GM21528 (cell line): Measurements from ENCODE around the gene CACUL1.
A peak's percentile ranks its signal among the peaks of the same experiment; 100 is the strongest.
"Not testable (repeated sequence)": the region's sequence is repeated elsewhere in the genome, so short reads cannot be mapped to it uniquely, and the experiment has no call there.

Experiments
- ATAC-seq: cut with Tn5 transposase; IDR thresholded peaks from one replicate; pipeline ENCODE4 v1.9.1; 2021; ENCODE audit warnings: mild to moderate bottlenecking, moderate library complexity; ENCODE audit not compliant: unreplicated experiment, low FRiP score

Gene CACUL1

DNA sequence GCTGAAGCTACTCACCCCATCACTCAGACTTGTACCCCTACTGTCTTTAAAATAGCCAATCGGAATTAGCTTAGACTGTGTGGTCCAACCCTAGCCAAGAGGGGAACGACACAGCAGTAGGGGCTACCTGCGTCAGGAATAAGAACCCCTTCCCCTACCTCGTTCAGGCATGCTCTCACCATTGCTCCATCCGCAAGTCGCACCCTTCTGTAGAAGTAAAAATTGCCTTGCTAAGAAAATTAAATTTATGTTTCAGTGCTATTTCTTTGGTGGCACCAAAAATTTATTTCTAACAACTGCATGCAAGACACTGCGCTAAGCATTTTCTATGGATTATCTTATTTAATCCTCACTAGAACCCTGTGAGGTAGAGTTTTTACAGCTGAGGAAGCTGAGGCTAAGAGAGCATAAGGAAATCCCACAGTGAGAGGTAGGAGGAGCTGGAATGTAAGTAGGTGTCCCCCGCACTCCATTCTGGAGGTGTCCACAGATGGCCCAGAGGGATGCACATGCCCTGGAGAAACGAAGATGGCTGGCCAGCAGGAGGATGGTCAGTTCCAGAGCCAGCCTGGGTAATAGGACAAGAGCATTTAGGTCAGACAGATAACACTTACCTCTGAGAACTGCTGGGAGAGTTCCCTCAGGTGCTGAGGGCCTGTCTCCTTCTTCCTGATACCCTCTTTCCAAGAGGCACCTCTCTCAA lies 15.3 kb upstream of the CACUL1 start:
- ATAC-seq: no peak

DNA sequence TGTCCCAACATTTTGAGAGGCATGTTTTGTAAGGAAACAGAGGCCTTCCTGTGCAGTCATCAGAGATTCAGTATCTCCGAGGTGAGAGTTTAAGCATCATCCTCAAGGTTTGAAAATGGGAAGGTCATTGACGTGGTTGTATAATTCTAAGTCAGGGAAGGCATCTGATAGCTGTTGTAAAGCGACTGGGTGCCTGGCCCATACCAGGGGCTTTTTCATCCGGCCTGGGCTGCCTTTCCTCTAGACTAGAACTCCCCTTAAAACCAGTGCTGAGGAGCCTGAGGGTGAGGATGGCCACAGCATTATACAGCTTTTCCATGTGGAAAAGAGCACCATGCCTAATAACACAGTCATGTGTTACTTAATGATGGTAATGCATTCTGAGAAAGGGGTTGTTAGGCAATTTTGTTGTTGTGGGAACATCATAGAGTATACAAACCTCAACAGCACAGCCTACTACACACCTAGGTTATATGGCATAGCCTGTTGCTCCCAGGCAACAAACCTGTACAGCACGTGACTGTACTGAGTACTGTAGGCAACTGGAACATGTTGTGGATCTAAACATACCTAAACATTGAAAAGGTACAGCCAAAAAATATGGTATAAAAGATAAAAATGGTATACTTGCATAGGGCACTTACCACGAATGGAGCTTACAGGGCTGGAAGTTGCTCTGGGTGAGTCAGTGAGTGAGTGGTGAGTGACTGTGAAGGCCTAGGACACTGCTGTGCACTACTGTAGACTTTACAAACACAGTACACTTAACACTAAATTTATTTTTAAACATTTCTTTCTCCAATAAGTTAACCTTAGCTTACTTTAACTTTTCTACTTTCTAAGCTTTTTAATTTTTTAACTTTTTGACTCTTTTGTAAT lies 13.5 kb upstream of the CACUL1 start:
- ATAC-seq: no peak

DNA sequence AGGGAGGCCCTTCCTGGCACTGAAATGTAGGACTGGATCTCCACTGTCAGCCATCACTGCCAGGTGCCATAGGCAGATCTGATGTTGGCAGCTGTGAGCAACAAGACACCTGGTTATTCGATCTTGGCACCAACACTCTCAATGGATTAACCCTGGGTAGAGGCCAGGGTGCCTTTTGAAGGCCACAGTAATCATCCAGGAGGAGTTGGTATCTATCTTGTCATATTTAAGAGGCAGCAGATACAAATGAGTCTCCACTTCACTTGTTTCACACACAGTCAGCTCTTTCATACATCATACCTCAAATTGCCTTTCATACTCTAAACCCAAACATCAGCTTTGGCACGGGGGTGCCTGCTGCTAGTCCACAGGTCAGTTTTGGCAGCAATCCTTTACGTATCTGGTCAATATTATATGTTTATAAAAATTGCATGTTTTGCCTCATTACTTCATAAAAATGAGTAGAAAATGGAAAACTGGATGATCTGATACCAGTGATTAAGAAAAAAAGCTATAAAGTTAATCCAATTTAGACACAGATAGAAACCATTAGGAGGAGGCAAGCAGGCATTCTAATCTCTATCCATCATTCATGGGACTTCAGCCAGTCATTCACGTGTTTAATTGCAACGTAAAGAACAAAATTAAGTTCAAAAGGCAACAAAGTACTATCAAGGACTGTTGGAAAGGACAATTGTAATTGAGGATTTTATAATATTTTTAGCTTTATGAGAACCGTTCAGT lies 12.7 kb upstream of the CACUL1 start:
- ATAC-seq: no peak

DNA sequence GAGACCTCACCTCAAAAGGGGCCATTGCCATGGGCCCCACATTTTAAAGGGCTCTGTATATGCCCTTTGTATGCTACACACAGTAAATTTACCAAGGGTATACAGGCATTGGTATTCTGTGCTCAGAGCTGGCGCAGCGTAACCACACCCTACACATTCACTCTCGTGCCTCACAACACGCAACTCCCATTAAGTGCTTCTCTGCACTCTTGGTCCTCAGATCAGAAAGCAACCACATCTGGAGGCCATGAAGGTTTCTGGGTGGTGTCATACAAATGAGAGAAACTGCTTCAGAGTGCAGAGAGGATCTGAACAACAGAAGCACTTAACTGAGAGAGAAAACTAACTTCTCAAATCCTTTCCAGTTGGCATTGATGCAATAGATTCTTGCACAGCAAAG lies 9.4 kb upstream of the CACUL1 start:
- no peak for ATAC-seq

DNA sequence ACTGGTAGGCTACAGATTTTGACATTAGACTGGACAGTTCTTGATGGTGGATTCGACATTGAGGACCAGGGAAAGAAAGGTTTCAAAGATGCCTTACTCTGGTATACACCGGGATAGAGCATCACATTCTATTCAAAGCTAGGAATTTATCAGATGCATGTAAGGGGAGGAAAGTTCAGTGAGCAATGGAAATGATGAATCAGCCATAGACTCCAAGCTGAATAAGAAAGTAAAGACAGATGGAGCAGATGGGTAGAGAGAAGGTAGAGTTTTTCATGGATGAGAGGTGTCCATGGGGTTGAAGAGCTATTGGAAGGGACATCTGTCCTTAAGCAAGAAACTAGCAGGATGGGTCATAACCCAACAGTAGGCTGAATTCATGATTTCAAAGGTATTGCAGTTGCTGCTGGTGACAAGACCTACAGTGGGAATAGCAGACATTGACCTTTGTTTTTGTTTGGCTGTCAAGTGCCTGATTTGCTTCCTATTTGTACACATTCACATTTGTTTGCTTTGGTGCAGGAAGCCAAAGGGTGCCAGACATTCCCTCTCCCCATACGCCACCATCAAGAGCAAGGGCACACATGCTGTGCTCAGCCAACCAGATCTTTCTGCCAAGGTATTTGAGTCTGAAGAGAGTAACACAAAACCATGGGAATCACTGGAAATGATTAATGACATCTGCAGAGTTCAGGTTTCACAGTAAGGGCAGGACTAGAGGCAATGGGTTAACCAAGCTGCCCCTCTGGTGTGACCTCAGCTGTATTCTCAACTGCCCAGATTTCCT lies 8.6 kb upstream of the CACUL1 start:
- no peak for ATAC-seq

DNA sequence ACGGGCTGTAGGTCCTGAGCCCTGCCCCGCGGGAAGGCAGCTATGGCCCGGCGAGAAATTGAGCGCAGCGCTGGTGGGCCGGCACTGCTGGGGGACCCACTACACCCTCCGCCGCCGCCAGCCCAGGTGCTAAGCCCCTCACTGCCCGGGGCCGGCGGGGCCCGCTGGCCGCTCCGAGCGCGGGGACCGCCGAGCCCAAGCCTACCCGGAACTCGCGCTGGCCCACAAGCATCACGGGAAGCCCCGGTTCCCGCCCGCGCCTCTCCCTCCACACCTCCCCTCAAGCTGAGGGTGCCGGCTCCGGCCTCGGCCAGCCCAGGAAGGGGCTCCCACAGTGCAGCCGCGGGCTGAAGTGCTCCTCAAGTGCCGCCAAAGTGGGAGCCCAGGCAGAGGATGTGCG lies 5.5 kb upstream of the CACUL1 start:
- ATAC-seq: no peak

DNA sequence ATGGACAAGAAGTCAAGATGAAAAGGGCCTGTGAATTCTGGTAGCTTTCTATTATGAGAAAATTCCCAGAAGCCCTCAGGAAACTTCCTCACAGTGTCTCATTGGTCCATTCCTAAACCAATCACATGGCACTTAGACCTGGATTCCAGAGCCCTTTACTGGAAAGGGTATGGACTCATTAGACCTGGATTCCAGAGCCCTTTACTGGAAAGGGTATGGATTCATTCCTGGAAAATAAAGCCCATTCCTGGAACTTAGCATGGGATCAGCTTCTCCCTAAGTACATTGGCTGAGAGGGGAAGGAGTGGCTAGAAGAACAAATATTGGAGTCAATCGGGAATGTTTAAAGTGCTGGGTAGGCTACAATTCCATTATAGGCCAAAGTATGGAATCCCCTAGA lies 3.7 kb upstream of the CACUL1 start:
- ATAC-seq: no peak

DNA sequence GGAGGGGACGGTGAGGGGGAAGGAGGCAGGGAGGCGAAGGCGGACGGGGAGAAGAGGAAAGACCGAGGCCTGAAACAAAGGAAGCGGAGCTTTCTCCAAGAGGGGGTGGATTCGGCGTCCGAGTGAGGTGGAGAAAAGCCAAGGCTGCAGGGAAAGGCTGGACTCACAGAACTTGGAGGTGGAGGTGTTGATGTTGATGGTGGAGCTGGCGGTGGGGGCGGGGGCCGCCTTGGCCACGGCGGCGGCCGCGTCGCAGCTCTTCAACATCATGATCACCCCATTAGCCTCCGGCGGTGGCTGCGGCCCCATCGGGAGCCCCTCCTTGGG lies 578 bp downstream of the CACUL1 start:
- peak; percentile 19 for ATAC-seq

DNA sequence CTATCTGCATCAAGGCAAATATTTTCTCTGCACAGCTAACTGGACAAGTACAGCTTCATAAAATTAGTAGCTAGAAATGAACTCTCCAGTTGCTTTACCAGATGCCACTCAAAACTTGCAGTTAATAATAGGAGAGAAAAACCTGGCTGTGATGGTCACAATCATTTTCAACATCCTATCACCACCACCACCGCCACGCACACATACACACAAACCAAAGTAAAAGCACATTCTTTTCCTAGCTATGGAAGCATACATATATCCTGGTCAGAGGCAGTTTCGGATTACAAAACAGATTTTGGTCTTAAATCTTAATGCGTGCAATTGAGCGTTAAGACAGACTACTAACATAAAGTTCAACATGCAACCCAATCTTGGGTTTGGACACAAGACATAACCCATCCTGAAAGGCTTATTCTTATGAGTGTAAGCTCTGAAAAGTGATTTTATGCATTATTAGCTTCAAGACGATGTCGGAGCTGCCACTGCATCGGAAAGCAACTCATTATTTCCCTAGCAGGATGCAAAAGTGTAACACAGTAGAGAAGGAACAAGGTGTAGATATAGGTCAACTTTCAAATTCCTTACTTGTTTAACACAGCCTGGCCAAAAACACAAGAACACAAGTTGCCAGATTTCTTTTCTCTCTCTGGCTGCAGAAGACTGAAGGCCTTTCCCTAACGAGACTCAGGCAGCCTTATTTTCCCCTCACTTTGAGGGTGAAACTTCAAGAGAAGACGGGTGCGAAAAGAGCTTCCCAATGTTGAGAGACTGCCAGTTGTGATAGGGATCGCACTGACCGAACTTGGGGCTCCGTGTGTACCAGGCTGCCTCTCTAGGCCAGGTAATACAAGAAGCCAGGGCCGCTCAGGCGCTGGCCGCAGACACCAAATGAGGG lies 1.2 kb downstream of the CACUL1 start:
- peak; percentile 26 for ATAC-seq

DNA sequence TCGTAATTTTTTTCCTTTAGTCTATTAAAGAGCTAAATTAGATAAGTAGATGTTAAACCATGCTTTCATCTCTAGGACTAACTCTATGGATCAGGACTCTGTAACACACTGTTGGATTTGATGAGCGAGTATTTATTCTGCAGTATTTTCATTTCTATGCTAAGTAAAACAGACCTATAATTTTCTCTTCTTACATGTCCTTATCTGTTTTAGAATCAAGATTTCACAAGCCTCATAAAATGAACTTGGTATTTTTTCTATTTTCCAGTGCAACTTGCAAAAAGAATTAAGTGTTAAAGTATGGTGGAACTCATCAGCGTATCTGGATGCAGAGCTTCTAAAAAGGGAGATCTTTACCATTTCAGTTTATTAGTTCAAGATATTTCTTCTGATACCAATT lies 2.4 kb downstream of the CACUL1 start:
- ATAC-seq: no peak

DNA sequence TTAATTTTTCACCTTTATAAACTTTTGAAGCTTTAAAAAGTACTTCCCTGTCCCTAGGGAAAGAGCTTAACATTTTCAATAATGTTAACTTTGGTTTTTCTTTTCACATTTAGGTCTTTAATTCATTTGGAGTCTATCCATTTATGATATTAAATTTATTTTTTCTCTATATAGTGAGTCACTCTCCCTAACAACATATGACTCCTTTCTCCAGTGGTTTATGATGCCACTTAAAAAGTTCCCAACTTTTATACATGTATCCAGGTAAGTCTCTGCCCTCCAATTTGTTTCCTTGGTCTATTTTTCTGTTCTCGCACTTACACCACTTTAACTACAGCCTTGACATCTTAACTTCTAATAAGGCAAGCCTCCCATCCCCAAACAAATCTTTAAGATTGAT lies 3.5 kb downstream of the CACUL1 start:
- ATAC-seq: no peak

DNA sequence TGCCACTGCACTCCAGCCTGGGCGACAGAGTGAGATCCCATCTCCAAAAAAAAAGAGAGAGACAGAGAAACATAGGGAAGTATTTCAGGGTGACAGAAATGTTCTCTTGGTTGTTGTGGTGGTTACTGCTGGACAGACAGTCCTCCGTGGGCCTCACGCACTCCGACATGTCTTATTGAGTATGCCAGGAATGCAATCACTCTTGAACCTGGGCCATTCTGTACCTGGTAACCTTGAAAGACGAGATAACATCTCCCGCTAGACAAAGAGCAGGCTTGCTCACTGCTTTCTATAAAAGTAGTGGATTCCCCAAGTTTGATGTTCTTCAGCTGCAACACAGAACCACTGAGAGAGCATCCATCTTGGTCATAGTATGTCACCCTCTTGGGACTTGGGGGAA lies 6.7 kb downstream of the CACUL1 start:
- ATAC-seq: no peak

DNA sequence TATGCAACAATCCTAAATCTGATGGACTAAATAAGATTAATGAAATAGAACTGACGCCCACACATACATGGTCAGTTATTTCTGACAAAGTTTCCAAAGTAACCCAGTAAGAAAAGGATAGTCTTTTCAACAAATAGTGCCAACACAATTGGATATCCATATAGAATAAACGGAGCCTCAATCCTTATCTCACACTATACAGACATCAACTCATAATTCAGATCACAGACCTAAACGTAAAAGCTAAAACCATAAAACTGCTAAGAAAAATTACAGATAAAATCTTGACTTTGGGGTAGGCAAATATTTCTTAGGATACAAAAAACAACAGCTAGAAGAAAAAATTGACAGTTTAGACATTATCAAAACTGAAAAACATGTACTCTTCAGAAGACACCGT lies 8.5 kb downstream of the CACUL1 start:
- ATAC-seq: no peak

DNA sequence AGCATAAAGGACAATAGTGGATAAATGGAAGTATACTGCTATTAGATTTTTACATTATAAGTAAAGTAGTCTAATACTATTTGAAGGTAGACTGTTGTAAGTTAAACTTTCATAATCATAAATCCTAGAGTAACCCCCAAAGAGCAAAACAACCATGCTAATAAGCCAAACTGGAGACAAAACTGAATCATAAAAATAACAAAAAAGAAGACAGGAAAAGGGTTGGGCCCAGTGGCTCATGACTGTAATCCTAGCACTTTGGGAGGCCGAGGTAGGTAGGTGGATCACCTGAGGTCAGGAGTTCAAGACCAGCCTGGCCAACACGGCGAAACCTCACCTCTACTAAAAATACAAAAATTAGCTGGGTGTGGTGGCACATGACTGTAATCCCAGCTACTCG lies 9.7 kb downstream of the CACUL1 start:
- ATAC-seq: no peak

DNA sequence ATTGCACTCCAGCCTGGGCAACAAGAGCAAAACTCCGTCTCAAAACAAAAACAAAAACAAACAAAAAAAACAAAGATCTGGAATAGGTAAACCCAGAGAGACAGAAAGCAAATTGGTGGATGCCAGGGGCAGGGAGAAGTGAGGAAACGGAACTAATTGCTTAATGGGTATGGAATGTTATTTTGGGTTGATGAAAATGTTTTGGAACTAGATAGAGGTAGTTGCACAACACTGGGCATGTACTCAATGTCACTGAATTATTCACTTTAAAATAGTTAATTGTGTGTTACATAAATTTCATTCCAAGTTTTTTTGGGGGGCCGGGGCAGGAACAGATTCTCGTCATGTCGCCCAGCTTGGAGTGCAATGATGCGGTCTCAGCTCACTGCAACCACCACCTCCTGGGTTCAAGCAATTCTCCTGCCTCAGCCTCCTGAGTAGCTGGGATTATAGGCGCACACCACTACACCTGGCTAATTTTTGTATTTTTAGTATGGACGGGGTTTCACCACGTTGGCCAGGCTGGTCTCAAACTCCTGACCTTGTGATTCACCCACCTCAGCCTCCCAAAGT lies 10.3 kb downstream of the CACUL1 start:
- not testable (repeated sequence) for ATAC-seq

DNA sequence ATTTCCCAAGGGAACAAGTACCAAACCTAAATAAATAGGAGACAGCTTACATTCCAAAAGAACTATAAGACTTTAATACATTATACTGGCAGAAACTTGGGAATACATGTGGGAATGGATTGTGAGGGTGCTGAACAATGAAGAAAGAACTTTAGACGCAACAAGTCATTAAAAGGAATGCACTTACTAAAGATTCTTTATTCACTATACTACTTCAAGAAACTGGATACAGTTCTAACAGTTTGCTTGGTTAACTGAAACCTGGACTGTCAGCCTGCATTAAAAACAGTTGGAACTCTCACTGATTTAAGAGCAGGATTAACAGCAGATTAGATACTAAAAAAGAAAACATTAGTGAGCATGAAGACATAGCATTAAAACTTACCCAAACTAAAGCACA lies 12.0 kb downstream of the CACUL1 start:
- ATAC-seq: no peak

DNA sequence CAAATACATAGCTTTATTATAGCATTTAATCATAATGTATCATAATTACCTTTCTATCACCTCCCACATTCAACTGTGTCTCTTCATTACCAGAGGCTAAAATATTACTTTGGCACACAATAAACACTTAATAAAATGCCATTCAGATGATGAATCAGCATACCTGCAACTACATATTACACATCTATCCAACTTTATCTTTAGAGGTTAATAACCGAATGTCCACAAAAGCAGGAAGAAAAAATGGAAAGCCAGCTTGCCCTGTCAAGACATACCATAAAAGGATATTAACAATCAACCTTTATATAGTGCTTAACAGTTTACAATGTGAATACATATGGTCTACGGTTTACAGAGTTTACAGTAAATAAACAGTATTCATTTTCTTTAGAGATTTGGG lies 12.7 kb downstream of the CACUL1 start:
- ATAC-seq: no peak

DNA sequence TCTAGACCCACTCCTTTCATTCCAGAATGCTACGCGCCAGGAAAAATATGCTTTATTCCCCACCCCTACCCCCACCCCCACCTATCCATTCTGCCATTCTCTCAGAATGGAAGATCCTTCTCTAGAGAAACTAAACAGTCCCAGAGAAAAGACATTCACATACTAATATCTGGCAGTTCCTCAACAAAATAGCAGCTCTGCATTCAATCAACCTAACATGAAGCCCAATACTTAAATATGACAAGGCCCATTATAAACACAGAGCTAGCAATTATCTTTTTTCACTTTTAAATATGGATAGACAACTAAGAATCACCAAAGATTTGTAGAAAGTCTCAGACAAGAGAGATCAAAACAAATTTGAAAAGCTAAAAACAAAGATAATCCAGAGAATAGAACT lies 16.4 kb downstream of the CACUL1 start:
- ATAC-seq: no peak

DNA sequence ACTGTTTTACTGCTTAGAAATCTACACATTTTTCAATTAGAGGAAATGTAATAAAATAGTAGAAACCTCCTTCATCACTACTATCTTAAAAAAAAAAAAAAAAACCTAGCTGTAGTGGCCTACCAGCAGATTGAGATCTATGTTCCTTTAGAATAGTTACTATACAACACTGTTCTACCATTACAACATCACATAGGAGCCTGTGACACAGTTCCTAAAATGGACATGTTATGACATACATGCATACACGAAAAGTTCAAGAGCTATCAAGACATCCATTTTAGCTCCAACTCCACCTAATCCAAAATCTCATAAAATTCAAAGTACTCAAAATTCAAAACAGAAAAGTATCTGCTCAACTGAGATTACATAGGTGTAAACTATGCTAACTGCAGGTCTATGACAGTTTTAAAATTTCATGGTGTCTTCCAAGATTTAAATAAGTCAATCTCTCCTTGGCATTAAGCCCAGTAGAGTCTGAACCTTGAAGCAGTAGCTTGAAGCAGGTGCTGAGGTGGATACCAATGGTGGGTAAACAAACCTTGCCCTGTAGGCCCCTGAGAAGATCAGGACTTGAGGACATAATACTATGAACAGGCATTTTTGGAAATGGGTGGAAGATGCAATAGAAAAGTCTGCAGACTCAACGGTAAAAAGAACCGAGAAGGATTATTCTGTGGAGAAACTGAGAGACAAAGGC lies 17.0 kb downstream of the CACUL1 start:
- ATAC-seq: no peak
